HG03060 (cell line): ENCODE data around the gene DHRSX.
"Not testable (repeated sequence)": the region's sequence is repeated elsewhere in the genome, so short reads cannot be mapped to it uniquely, and the experiment has no call there.

Experiments
- ATAC-seq: cut with Tn5 transposase; IDR thresholded peaks from one replicate; pipeline ENCODE4 v1.9.1; 2021; ENCODE audit warnings: low read depth, moderate number of reproducible peaks; ENCODE audit not compliant: unreplicated experiment

Gene DHRSX

GRCh38 chrX:2283111-2283859, 217.5 kb downstream of the DHRSX start:
- no peak for ATAC-seq

GRCh38 chrX:2282490-2283090, 218.2 kb downstream of the DHRSX start:
- no peak for ATAC-seq

GRCh38 chrX:2272337-2272736, 228.4 kb downstream of the DHRSX start:
- no peak for ATAC-seq

- ATAC-seq, result not testable (repeated sequence)
These were observed 229.2 kb downstream of the DHRSX start for GRCh38 chrX:2271595-2271994.

- ATAC-seq, result not testable (repeated sequence)
These were observed 230.0 kb downstream of the DHRSX start for GRCh38 chrX:2270783-2271182.

GRCh38 chrX:2267890-2268289, 232.9 kb downstream of the DHRSX start:
- ATAC-seq, result no peak

- no peak for ATAC-seq
These were observed 234.1 kb downstream of the DHRSX start for GRCh38 chrX:2266445-2267349.

DNA sequence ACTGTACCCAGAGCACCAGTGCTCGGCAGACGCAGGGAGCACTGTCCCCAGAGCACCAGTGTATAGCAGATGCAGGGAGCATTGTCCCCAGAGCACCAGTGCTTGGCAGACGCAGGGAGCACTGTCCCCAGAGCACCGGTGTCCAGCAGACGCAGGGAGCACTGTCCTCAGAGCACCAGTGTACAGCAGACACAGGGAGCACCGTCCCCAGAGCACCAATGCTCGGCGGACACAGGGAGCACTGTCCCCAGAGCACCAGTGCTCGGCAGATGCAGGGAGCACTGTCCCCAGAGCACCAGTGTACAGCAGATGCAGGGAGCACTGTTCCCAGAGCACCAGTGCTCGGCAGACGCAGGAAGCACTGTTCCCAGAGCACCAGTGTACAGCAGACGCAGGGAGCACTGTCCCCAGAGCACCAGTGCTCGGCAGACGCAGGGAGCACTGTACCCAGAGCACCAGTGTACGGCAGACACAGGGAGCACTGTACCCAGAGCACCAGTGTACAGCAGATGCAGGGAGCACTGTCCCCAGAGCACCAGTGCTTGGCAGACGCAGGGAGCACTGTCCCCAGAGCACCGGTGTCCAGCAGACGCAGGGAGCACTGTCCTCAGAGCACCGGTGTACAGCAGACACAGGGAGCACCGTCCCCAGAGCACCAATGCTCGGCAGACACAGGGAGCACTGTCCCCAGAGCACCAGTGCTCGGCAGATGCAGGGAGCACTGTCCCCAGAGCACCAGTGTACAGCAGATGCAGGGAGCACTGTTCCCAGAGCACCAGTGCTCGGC, 234.9 kb downstream of the DHRSX start:
- ATAC-seq, result not testable (repeated sequence)

- ATAC-seq, result no peak
These were observed 236.4 kb downstream of the DHRSX start for GRCh38 chrX:2264179-2265030.

- no peak for ATAC-seq
These were observed 237.6 kb downstream of the DHRSX start for GRCh38 chrX:2263203-2263602.

DNA sequence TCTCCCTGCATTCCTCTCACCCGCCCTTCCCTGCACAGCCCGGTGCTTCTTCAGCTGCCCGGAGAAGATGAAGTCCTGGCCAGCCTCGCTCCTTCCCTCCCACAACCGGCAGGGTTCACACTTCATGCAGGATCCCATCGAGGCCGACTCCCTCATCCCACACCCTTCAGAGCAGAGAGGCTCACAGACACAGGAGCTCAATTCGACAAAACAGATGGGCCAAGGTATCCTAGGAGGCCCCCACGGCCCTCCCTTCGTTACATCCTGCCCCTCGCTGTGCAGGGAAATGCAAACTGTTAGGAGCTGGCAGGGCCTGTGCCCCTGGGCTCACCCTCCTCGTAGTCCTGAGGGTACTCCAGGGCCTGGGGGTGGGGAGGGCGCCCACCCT, 238.1 kb downstream of the DHRSX start:
- ATAC-seq, result no peak

DNA sequence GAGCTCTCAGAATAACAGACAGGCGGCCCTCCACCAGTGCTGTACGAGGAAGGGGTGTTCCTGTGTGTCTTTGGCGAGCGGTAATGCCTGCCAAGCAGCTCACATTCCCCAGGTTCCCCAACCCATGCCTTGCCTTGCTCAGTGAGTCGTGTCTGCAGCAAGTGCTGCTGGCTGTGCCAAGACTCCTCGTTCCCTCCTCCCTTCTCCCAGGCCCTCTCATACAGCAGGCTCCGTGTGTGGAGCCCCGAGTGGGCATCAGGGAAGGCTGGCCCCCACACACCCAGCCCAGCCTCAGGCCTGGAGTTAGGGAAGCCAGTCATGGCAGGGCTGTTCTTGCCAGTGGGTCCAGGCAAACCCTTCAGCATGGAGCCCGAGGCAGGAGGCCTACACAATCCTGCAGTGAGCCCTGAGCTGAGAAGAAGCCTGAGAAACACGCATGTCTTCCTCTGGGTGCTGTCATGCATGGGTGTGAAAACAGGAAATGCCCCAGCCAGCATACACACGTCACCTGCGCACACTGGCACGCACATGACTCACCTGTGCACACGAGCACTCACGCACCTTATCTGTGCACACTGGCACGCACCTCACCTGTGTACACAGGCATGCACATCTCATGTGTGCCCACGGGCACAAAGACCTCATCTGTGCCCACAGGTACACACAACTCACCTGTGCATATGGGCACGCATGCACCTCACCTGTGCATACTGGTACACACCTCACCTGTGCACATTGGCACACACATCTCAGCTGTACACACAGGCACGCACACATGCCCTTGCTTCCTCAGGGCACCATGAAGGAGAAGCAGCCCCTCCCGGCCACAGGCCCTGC, 238.7 kb downstream of the DHRSX start:
- ATAC-seq, result no peak

GRCh38 chrX:2252331-2253065, 248.3 kb downstream of the DHRSX start:
- no peak for ATAC-seq

GRCh38 chrX:2251211-2251610, 249.6 kb downstream of the DHRSX start:
- no peak for ATAC-seq

DNA sequence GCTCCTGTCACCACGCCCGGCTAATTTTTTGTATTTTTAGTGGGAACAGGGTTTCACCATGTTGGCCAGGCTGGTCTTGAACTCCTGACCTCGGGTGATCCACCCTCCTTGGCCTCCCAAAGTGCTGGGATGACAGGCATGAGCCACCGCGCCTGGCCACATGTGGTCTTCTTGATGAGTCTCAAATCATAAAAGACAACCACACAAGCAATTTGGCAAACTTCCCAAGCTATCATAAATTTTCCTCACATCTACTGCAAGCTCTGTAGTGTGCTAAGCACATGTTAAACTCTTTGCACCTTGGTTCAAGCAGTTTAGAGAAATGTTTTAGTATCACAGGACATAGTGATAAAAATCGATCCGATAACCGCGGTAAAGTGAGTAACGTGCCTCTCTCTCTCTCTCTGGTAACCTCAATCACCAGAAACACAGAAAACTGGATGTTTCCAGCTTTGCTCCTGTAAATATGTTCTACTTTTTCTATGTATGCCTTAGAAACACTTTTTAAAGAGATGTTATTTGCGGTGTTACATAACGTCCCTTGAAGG, 256.8 kb downstream of the DHRSX start:
- no peak for ATAC-seq

GRCh38 chrX:2242980-2243379, 257.8 kb downstream of the DHRSX start:
- ATAC-seq, result no peak

GRCh38 chrX:2242326-2242725, 258.4 kb downstream of the DHRSX start:
- no peak for ATAC-seq

DNA sequence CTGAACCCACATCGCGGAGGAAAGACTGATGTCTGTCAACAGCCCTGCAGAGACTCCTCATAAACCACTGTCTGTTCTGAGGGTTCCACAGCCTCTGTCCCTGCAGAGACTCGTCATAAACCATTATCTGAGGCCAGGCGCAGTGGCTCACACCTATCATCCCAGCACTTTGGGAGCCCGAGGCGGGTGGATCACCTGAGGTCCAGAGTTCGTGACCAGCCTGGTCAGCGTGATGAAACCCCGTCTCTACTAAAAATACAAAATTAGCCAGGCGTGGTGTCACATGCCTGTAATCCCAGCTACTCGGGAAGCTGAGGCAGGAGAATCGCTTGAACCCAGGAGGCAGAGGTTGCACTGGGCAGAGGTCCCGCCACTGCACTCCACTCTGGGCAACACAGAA, 259.3 kb downstream of the DHRSX start:
- ATAC-seq, result not testable (repeated sequence)
